Stimulated activated CD8-positive, alpha-beta memory T cell treated with anti-CD3 and anti-CD28 coated beads, Interleukin-7, amount 100 ng/mL, for 4 hours (primary cell): Measurements from ENCODE around the gene NR6A1.
A peak's percentile ranks its signal among the peaks of the same experiment; 100 is the strongest.

ENCODE experiments used
- DNase-seq, 2 donors: peaks; one replicate each; pipeline ENCODE4 v3.0.0-alpha.2; 2020; ENCODE audit warnings: low read depth in 2 of 2

NR6A1 gene

GRCh38 chr9:124771021-124771866 is at the start of gene NR6A1:
TSS of gene NR6A1 (minus strand) at chr9:124771311.
- DNase-seq, result peak; percentile 88 to 92

GRCh38 chr9:124818431-124819281 is 47.5 kb upstream of the NR6A1 start:
- DNase-seq, result no peak

DNA sequence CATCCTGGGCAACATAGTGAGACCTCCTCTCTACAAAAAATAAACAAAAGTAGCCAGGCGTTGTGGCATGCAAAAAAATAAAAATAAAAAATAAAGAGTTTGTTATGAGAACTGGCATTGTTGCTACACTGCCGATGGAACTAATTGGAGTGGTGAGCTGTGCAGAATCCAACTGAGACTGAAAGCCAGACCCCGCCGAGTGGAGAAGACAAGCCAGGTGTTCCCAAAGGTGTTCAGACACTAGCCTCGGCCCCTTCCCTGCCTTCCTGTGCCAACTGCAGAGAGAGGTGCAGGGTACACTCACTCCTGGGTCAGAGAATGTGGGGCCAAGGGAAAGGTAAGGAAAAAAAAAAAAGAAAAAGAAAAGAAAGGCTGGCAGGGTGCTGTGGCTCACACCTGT is 44.5 kb upstream of the NR6A1 start:
- no peak for DNase-seq

DNA sequence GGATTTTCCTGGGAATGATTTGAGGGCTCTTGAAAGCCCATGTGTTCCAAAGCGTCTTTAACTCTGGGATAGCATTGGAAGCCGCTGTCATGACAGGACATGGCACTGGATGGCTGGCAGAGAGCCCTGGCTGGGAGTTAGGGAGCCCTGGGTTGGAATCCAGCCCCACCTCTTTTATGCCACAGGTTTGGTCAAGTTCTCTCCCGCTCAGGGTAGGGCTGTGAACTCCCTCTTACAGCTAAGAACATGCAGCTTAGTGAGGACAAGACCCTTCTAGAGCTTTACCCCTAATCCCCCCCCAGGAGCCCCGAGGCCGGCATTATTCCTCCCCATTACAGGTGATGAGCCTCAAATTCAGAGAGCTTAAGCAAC is 43.0 kb upstream of the NR6A1 start:
- DNase-seq, result no peak

DNA sequence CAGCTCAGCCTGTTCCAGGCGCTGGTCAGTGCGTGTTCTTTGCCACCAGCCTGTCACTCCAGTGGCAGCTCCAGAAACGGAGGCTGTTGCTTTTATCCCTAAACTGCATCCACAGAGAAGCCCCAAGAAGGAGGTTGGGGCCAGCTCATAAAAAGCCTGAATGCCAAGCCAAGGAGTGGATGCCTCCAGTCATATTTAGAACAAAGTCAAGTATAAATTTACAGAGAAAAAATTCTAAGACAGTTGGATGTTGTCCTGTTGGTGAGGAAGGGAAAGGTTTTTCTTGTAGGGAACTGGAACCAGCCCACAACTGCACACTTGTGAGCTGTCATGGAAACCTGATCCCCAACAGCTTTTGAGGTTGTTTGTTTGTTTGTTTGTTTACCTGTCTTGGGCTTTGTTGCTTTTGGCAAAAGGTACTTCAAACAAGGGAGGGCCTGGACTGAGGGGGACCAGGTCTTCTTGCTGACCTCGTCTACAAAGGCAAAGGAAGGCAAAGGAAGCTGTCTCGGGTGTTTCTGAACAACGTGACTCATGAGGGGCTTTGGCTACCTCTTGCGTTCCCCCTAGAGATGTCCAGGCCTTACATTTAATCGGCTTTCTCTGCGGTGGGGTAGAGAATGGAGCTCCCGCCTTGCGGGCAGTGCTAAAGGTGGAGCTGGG is 42.5 kb upstream of the NR6A1 start:
- no peak for DNase-seq

GRCh38 chr9:124813041-124813440 is 41.9 kb upstream of the NR6A1 start:
- no peak for DNase-seq

GRCh38 chr9:124812441-124812876 is 41.3 kb upstream of the NR6A1 start:
- no peak for DNase-seq

GRCh38 chr9:124810663-124811355 is 39.7 kb upstream of the NR6A1 start:
- no peak for DNase-seq

DNA sequence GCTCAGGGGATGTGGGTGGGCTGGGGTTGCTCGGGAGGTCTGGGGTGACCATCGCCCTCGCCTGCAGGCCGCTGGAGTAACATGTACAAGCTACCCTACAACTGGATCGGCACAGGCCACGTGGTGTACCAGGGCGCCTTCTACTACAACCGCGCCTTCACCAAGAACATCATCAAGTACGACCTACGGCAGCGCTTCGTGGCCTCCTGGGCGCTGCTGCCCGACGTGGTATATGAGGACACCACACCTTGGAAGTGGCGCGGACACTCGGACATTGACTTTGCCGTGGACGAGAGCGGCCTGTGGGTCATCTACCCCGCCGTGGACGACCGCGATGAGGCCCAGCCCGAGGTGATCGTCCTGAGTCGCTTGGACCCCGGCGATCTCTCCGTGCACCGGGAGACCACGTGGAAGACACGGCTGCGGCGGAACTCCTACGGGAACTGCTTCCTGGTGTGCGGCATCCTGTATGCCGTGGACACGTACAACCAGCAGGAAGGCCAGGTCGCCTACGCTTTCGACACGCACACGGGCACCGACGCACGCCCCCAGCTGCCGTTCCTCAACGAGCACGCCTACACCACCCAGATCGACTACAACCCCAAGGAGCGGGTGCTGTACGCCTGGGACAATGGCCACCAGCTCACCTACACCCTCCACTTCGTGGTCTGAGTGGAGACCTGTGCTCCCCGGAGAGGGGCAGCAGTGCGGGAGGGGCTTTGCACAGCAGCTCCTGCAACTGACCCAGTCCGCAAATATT is 38.8 kb upstream of the NR6A1 start:
- no peak for DNase-seq

DNA sequence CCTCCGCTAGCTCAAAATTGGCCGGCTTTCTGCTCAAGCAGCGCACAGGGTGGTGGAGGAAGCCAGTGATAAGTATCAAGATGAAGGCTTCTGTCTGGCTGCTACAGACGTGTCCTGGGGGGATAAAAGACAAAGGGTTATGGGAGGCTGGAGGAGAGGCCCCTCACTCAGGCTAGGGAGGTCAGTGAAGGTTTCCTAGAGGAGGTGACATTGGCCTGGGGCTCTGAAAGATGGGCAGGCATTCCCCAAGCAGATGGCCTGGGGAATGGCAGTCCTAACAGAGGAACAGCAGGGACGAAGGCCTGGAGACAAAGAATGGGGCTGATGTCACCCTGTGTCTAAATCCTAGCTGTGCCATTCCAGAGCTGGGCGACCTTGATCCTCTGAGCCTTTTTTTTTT is 38.1 kb upstream of the NR6A1 start:
- no peak for DNase-seq

DNA sequence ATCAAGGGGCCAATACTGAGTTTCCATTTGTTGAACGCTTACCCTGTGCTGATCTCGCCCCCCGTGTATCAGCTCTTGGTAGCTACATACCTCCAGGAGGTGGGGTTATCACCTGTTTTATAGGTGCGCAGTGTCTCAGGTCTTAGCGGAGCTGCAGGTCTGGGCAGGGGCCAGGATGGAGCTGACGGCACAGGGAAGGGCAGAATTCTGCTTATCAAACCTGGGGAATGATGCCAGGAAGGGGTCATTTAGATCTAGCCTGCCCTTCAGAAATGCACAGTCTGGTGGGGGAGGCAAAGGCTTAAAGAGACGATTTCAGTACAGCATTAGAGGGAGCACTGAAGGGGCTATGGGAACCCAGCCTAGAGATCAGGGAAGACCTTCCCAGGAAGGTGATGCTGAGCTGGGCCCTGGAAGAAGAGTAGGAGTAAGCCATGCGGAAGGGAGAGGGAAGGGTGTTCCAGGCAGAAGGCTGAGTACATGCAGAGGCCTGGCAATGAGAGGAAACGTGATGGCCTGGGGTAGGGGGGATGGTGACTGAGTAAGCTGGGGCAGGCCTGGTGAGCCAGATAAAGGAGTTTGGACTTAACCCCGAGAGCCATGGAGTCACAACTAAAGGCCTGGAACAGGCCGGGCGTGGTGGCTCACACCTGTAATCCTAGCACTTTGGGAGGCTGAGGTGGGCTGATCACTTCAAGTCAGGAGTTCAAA is 37.3 kb upstream of the NR6A1 start:
- DNase-seq, result no peak

DNA sequence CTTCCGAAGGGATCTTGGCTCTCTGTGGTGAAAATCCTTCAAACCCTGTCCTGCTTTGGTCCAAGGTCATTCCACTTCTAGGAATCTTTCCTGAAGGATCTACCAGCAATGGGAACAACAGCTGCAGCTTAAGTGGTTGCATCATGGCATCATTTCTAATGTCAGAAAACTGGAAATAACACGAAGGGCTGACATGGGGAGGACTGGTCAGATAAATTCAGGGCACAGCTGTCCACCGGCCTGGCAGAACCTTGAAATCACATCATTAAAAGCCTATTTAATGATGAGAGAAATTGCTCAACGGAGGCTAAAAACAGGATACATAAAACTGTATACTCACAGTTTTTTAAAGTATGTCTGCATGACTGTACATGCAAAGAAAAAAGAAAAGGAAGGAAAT is 34.1 kb upstream of the NR6A1 start:
- no peak for DNase-seq

GRCh38 chr9:124803911-124804310 is 32.8 kb upstream of the NR6A1 start:
- no peak for DNase-seq

DNA sequence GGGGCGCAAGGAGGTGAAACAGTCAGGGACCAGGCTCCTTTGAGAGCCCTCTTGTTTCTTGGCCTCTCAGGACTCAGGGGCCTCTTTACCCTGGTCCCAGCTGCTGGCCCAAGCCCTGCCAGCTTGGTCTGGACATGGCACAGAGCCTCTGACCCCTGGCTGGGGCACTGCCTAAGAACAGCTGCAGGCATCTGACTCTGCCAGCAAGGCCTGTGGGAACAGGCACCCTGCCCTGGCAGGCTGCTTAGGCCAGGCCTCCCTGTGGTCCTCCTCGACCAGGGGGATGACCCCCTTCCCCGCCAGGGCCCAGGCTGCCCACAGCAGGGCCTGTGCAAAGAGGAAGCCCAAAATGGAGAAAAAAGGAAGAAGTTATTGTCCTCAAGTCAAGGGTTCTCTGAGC is 31.3 kb upstream of the NR6A1 start:
- no peak for DNase-seq

- no peak for DNase-seq
Observed at GRCh38 chr9:124801356-124801755, 30.2 kb upstream of the NR6A1 start.

GRCh38 chr9:124800306-124801259 is 29.5 kb upstream of the NR6A1 start:
- no peak for DNase-seq

GRCh38 chr9:124799274-124800006 is 28.3 kb upstream of the NR6A1 start:
- no peak for DNase-seq

GRCh38 chr9:124797343-124798103 is 26.4 kb upstream of the NR6A1 start:
- no peak for DNase-seq
